Adrenal gland (tissue), 12 donors: ENCODE data around the gene BACE2. TPM values are rescaled to one million over a fixed set of nuclear protein-coding genes. Genes with fewer than 3 reads are reported as not detected.

ENCODE experiments used
- DNase-seq, 7 donors: peaks; one replicate each; pipeline ENCODE4 v3.0.0-alpha.2; 2019 to 2020
- H3K27ac ChIP-seq, 5 donors: fragments of 200-600 bp; sonication (generic) in 4 of 5; 1 replicate in 3 of 5; 2 replicates in 2 of 5; pipeline versions ENCODE4 v1.5.1 to v1.8.0; 2016 to 2020; ENCODE audit warnings: mild to moderate bottlenecking in 1 of 5
- H3K27me3 ChIP-seq: fragments of 200-600 bp; 2 replicates; pipeline ENCODE4 v1.8.0; 2021
- H3K36me3 ChIP-seq, 2 donors: fragments of 200-600 bp; replicated peaks in 1 of 2; 1 replicate in 1 of 2; 2 replicates in 1 of 2; pipeline versions ENCODE4 v1.5.1 to v1.8.0; 2018 to 2022
- H3K4me1 ChIP-seq, 2 donors: fragments of 200-600 bp; replicated peaks in 1 of 2; 1 replicate in 1 of 2; 2 replicates in 1 of 2; pipeline versions ENCODE4 v1.5.1 to v1.8.0; 2018 to 2021
- H3K4me3 ChIP-seq, 4 donors: fragments of 200-600 bp; sonication (generic) in 3 of 4; one replicate each; pipeline ENCODE4 v1.5.1; 2016 to 2018
- H3K9me3 ChIP-seq, 3 donors: fragments of 200-600 bp; sonication (generic) in 1 of 3; replicated peaks in 1 of 3; 1 replicate in 2 of 3; 2 replicates in 1 of 3; pipeline versions ENCODE4 v1.5.1 to v1.8.0; 2016 to 2021
- POLR2A ChIP-seq, 2 donors: fragments of 450-650 bp; IDR thresholded peaks; one replicate each; pipeline ENCODE4 v1.6.1; 2017; ENCODE audit warnings: antibody characterized with exemption in 2 of 2, mild to moderate bottlenecking in 2 of 2, moderate library complexity in 1 of 2
- WGBS, 4 donors: extraction: QIAGEN DNeasy Blood & Tissue Kit in 2 of 4; methylation state at CpG; one replicate each; pipeline versions ENCODE4 v1.1.5 to v1.1.7; 2013 to 2017; 5-methylcytosine and 5-hydroxymethylcytosine counted together
- intact Hi-C, 2 donors: fragments of 100-400 bp; cut with DNase I; formaldehyde crosslinking; loops; one replicate each; pipeline versions ENCODE4 v1.14.1 to v1.15.0; 2022 to 2023
- polyA plus RNA-seq, 3 donors: library from polyadenylated mRNA; stranded (reverse); fragments of 200-250 nt in 2 of 3; fragments of 350-450 nt in 1 of 3; fragmentation: Illumina TruSeq in 1 of 3; extraction: RNeasy Lipid Tissue Mini Kit (QIAGEN cat#74804) in 1 of 3; gene quantifications; one replicate each; pipeline ENCODE4 v1.2.3, GENCODE V29; 2013 to 2014
- total RNA-seq, 9 donors: library from RNA; depleted of rRNA in 4 of 9; stranded (reverse); fragments of >200 nt in 4 of 9; fragments of 120-200 nt in 1 of 9; fragmentation: NEBNext Ultra II Directional in 1 of 9; extraction: Animal tissue kit (Norgen Biotek cat#: 25700) in 1 of 9; gene quantifications; one replicate each; pipeline versions ENCODE4 v1.1.0 to v1.2.4, GENCODE V29; 2013 to 2023
- TF ChIP-seq, protein P1 (sequence below), 6 experiments: fragments of 450-650 bp in 4 of 6; fragments of 200-600 bp in 2 of 6; sonication (generic) in 1 of 6; IDR thresholded peaks; 1 replicate in 5 of 6; 2 replicates in 1 of 6; pipeline versions ENCODE4 v1.5.1 to v1.8.0; 2016 to 2021; ENCODE audit warnings: antibody characterized with exemption in 6 of 6, mild to moderate bottlenecking in 2 of 6, moderate library complexity in 1 of 6
- donor health status: healthy with polysubstance abuse.
- donor health status: Bipolar disorder and iron deficiency.
- donor health status: DM: yes; HTN: yes; CAD: no.
- donor health status: DM: no; HTN: no; CAD: no.
- donor health status: DM: no; HTN: no; CAD: no.
- donor health status: DM: yes; HTN: yes; CAD: no.

The BACE2 gene
- total and polyA plus RNA-seq, 12 donors, result 3.9 to 24.4 (median 13.8) TPM

DNA sequence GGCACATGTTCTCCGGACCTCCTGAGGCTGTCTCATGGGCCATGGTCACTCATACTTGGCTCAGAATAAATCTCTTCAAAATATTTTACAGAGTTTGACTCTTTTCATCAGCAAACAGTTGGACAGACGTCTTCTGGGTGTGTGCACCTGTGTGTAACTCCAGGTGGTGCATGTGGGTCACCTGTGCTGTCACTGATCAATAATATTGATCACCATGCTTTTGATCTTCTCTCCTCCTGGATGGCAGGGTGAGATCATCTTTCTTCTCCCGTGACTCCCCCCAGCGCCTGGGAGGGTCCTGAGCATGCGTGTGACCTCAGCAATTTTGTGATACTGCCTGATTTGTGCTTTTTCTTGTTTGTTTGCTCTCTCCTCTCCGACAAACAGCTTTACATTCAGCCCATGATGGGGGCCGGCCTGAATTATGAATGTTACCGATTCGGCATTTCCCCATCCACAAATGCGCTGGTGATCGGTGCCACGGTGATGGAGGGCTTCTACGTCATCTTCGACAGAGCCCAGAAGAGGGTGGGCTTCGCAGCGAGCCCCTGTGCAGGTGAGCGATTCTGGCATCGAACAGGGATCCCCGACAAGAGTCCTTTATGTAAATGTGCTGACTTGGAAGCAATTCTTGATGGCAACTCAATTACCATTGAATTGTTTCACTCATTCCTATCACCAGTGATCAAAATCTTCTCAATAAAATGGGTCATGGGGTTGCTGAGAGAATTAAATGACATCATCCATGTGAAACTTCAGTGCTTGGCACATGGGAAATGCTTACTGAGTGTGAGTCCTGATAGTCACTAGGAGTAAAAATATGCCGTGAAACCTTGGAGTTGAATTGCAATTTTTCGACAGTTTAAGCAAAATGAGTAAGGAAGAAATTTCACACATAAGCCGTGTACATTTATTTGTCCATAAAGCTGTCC lies 89.1 kb downstream of the BACE2 start:
- intact Hi-C loops, result no loop called here

DNA sequence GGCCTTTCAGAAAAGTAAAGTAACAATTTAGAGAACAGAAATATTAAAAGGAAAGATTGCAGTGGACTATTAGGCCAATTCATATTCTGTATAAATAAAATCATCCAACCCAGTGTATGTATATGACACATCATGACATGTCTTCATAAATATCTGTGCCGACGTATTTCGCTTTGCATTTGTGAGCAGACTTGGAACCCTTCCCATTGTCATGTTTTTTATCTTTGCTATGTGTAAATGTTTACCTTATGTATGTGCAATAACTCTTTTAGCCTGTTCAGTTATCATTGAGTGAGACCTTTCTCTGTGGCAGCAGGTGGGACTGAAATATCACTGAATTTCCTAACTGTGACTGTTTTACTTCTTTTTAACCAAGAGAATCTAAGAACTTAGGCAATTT lies 90.7 kb downstream of the BACE2 start:
- DNase-seq, result no peak
- Histone ChIP-seq H3K4me3 (no peak overlapping the region), H3K27me3 (no peaks in the 10 kb centered on the region), H3K36me3 (no peaks in the 10 kb centered on the region), H3K4me1 (no peaks in the 10 kb centered on the region), H3K27ac (no peak overlapping the region), H3K9me3 (no peaks in the 10 kb centered on the region)
- TF ChIP-seq POLR2A (IDR thresholded peaks at IDR 0.05), result no peak
- TF ChIP-seq, protein P1, sequence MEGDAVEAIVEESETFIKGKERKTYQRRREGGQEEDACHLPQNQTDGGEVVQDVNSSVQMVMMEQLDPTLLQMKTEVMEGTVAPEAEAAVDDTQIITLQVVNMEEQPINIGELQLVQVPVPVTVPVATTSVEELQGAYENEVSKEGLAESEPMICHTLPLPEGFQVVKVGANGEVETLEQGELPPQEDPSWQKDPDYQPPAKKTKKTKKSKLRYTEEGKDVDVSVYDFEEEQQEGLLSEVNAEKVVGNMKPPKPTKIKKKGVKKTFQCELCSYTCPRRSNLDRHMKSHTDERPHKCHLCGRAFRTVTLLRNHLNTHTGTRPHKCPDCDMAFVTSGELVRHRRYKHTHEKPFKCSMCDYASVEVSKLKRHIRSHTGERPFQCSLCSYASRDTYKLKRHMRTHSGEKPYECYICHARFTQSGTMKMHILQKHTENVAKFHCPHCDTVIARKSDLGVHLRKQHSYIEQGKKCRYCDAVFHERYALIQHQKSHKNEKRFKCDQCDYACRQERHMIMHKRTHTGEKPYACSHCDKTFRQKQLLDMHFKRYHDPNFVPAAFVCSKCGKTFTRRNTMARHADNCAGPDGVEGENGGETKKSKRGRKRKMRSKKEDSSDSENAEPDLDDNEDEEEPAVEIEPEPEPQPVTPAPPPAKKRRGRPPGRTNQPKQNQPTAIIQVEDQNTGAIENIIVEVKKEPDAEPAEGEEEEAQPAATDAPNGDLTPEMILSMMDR (IDR thresholded peaks at IDR 0.05), result no peak
- 84 to 96% (median 91%) methylated on average over 3 of the region's 3 CpGs for WGBS, 4 donors
- intact Hi-C loops, result no loop called here

More for the DNA sequence above, 89.1 kb downstream of the BACE2 start:
- H3K27ac ChIP-seq, result no peak overlapping the region
- no peaks in the 10 kb centered on the region for H3K9me3 ChIP-seq
- TF ChIP-seq POLR2A (IDR thresholded peaks at IDR 0.05), result no peak
- H3K36me3 ChIP-seq, result no peaks in the 10 kb centered on the region
- no peaks in the 10 kb centered on the region for H3K4me1 ChIP-seq
- WGBS, 4 donors, result 94 to 96% (median 95%) methylated on average over 22 of the region's 22 CpGs
- DNase-seq, result no peak
- no peaks in the 10 kb centered on the region for H3K27me3 ChIP-seq
- H3K4me3 ChIP-seq, result no peak overlapping the region

DNA sequence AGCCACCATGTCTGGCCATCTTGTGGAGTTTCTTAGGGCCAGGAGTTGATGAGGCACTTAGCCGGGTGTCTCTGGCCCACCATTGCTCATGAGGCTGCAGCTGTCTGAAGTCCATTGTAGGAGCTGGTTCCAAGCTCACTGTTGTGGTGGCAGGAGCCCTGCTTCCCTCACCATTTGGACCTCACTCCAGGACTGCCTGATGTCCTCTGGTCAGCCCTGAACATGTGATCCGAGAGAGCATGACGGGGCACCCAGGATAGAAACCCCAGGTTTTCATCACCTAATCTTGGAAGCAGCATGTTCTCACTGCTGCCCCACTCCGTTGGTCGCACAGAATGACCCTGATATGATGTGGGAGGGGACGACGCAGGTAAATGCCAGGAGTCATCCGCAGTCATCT lies 92.5 kb downstream of the BACE2 start:
- WGBS, 4 donors, result 89 to 100% (median 97%) methylated on average over 7 to 8 of the region's 8 CpGs
- no peaks in the 10 kb centered on the region for H3K36me3 ChIP-seq
- no peak for DNase-seq

DNA sequence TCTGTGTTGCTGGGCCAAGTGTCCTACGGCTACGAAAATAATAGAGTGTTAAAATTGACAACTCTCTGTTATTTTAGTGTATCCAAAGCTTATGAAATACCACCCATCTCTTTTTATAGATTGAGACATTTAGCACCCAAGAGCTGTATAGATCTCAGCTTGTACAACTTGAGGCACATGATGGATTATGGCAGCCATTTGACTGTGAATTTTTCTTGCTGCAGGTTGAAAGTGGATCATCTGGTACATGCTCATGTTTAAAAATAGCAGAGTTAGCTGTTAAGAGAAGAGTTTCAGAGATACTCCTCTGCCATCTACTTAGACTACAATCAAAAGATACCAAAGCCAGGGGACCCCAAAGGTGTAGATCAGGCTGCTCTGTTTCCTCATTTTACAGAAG lies 99.4 kb downstream of the BACE2 start:
- no peak for DNase-seq
- Histone ChIP-seq H3K36me3 (no peaks in the 10 kb centered on the region), H3K27me3 (no peaks in the 10 kb centered on the region), H3K4me1 (no peaks in the 10 kb centered on the region), H3K4me3 (no peak overlapping the region), H3K27ac (no peak overlapping the region), H3K9me3 (peaks cover 0 to 6% (median 5%) of the 10 kb centered on the region in 3 donors)
- 87 to 93% (median 90%) methylated on average over 2 of the region's 2 CpGs for WGBS, 4 donors
- intact Hi-C loops, result no loop called here
- TF ChIP-seq, protein P1 (IDR thresholded peaks at IDR 0.05), result no peak
- TF ChIP-seq POLR2A (IDR thresholded peaks at IDR 0.05), result no peak

More for the DNA sequence above, 92.5 kb downstream of the BACE2 start:
- H3K4me1 ChIP-seq, result no peaks in the 10 kb centered on the region
- H3K27me3 ChIP-seq, result no peaks in the 10 kb centered on the region
- no peaks in the 10 kb centered on the region for H3K9me3 ChIP-seq
- H3K27ac ChIP-seq, result no peak overlapping the region
- TF ChIP-seq, protein P1 (IDR thresholded peaks at IDR 0.05), result no peak
- no peak for TF ChIP-seq POLR2A (IDR thresholded peaks at IDR 0.05)
- intact Hi-C loops, result no loop called here
- H3K4me3 ChIP-seq, result no peak overlapping the region
